HG03097 (cell line): ENCODE measurements around the gene IFNAR2.
A peak's percentile ranks its signal among the peaks of the same experiment; 100 is the strongest.

Source experiments
- ATAC-seq: cut with Tn5 transposase; IDR thresholded peaks from one replicate; pipeline ENCODE4 v1.9.1; 2021; ENCODE audit not compliant: unreplicated experiment, low FRiP score

IFNAR2 gene

DNA sequence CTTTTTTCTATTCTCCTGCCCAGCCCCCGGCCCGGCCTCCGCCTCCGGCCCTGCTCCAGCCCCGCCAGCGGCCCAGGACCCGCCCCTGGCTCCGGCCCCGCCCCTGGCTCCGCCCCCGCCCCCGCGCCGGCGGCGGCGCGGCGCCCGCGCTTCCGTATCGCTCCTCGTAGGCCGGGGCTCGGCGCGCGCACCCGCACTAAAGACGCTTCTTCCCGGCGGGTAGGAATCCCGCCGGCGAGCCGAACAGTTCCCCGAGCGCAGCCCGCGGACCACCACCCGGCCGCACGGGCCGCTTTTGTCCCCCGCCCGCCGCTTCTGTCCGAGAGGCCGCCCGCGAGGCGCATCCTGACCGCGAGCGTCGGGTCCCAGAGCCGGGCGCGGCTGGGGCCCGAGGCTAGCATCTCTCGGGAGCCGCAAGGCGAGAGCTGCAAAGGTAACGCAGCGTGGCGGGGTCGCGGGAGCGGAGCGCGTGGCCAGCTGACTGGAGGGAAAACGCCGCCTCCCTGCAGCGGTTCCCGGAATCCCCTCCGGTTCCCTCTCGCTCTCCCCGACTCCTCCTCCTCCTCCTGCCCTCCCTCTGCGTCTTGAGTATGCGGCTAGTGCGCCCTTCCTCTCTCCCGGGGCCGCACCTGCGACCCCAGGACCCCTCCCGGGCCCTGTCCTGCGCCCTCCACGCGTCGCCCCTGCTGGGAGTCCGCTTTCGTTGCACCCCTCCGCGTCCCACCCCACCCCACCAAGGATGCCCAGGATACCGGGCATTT, at the start of gene IFNAR2:
TSS of gene IFNAR2 (plus strand) at position 155 of the 761 bp plus-strand sequence. CDS start 11,985 bp downstream, outside the sequence.
- peak; percentile 58 for ATAC-seq

DNA sequence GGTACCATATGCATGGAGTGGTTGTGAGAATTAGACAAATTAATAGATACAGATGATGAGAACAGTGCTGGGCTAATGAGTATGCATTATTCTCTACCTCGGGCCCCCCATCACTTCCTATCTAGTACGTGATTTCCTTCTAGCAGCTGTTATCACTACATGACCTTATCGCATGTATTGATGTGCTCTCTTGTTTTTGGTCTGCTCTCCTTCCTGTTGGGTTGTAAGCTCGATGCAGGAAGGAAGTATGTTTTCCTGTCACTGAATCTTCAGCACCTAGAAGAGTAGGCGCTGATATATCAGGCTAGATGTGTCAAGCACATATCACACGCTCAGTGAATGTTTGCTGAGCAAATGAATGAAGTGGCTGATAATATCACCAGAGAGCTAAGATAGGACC, 43.9 kb upstream of the IFNAR2 start:
- ATAC-seq = no peak

DNA sequence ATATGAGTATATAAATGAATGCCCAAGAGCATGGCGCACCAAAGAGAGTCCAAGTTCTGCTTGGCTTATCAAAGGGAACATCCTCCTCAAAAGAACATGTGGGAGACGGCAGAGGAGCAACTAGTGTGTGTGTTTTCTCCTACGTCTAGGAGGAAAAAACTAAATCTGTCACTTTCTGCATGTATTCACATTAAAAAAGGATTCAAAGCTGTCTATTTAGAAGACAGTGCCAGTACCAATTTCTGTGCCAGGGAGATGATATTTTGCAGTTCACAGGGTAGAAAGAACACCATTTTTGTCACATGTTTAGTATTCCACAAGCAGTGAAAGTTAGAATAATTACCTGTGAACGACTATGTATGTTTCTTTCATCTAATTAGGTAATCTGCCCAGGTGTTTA, 42.5 kb upstream of the IFNAR2 start:
- ATAC-seq = no peak

DNA sequence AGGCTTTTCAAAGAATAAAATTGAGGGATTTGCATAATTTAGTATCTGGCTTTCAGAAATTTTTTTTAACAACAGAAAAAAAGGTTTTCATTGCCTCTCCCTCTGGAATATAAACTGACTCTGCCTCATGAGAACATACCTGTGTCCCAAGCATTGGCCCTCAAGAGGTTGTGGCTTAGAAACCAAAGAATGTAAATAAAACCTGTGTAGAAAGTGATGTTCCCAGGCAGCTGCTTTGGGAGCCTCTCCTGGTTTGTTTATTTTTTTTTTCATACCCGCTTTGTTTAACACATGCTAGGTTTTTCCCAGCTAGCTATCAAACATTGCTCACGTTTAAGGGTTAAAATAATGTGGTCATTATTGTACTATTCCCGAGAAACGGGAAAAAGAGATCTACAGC, 40.5 kb upstream of the IFNAR2 start:
- ATAC-seq = no peak

DNA sequence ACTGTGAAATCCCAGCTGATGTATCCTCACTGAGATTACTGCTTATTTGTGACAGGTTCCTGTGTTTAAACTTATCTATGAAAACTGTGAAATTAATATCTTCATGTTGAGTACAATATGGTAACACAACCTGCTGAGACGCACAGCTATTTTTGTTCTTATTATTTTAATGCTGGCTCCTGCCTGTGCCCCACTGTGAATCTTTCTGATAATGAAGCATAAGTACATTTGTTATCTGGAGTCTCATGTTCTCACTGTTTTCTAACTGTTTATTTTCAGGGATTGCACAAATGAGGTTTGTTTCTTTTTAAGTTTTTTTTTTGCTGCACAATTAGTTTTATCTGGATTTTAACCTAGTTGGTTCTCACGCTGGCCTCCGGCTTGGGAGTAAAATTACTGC, 39.9 kb upstream of the IFNAR2 start:
- ATAC-seq = no peak

DNA sequence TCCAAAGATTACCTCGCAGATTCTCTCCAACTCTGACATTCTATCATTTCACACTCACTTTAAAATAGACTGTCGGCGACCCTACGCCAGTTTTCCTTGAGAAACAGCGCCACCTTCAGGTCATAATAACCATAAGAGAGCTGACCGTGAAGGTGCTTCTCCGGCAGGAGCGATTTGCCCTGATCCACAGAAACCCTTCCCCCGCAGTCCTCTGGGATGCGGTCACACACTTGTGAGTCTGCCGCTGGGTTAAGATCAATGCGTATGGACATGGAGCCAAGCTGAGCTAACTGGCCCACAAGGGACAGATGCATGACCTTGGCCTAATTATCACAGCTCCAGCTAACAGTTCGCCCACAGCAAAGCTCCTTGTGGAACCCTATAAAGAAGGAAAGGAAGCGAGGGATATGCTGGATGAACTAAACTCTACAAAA, 32.8 kb upstream of the IFNAR2 start:
- ATAC-seq = no peak

DNA sequence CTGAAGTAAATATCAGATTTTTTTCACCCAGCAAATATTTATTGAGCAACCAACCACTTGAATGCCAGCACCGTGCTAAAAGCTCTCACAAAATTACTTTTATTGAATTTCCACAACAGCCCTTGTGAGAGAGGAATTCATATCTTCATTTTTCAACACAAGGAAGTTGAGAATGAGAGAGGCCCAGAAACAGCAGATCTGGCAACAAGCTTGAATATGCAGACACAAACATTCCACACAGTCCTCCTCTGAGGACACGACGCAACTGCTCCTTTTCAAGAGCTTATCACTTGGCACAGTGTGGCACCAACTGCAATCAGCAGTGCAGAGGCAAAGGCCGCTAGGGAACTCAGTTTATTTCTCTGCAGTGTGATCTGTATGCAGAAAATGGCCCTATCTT, 32.2 kb upstream of the IFNAR2 start:
- no peak for ATAC-seq

DNA sequence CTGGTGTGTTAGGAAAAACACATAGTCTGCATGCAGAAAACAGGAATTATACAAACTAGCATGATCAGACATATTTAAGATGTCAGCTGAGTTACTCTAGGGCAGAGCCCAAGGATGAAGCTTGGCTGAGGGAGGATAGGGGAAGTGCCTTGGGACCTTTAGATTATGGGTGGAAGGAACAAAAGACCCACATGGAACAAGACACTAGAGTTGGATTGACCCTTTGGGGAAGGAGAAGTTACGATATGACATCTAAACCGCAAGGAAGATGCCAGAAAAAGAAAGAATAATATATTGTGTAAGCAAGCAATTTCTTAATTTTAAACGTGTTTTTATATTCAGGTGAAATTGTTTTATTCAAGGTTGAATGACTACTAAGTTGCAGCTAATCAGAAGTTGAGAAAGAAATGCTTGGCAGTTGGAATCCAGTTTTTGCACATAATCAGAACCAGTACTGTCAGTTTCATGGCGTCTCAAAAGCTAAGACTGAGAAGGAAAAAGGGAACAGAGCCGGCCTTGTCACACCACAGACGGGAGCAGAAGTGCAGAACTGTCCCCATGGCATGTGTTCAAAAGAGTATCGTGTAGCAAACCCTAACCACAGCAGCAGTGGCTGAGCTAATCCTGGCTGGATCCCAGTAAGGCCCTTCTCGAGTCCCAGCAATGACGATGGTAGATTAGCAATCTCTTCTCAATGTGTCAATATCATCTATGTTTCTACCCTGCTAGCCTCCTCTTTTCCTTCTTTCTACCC, 31.2 kb upstream of the IFNAR2 start:
- ATAC-seq = no peak

DNA sequence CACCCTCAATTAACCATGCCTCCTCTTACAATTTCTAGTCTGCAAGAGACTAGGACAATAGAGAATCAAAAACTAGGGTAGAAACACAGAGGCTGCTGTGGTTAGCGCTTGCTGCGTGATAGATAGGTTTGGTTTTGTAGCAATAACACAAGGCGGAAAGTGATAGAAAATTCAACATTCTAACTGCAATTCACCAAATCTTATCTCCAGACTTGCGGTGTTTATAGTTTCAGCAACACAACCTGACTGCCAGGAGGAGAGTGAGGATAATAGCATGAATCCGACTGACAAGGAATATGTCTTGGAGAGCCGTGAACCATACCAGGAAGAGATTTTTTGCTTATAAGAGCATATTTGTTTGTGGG, 30.7 kb upstream of the IFNAR2 start:
- no peak for ATAC-seq

DNA sequence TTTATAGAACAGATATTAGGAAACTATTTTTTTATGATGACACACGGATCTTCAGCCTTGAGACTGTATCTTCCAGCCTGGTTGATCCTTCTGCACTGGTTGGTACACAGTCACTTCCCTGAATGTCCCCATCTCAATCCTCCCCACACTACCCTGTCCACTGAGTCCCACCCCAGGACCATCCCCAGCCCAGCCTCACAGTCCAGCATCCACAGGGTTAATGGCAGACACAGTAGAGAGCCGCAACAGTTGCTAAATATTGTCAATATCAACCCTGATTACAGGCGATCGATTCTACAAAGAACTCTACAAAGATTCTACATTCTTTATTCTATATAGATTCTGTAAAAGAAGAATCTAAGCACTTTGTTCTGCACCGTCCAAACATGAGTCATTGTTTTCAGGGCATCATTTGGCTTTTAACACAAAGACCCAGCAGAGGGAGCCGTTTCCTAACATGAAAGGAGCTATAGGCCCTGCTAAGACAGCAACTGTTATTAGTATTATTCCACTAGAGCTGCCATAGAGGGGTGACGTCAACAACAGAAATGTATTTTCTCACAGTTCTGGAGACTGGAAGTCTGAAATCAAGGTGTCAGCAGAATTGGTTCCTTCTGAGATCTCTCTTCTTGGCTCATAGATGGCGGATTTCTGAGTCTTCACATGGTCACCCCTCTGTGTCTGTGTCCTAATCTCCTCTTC, 30.1 kb upstream of the IFNAR2 start:
- peak; percentile 62 for ATAC-seq

DNA sequence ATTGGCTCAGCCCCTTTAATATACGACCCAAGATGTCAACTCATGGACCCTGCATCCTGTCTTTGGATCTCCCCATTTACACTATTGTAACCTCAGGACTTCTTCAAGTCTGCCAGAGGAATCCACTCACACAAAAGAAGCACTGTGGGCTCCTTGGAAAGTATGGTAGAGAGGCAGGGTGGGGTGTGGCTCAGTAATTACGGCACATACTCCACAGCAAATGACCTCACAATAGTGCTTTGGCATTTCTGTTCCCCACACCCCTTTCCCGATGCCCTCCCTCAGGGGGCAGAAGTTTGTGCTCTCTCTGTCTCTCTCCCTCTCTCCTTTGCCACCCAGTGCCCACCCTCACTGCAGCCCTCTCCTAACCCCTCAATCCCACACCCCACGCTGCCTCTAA, 27.8 kb upstream of the IFNAR2 start:
- ATAC-seq = no peak

DNA sequence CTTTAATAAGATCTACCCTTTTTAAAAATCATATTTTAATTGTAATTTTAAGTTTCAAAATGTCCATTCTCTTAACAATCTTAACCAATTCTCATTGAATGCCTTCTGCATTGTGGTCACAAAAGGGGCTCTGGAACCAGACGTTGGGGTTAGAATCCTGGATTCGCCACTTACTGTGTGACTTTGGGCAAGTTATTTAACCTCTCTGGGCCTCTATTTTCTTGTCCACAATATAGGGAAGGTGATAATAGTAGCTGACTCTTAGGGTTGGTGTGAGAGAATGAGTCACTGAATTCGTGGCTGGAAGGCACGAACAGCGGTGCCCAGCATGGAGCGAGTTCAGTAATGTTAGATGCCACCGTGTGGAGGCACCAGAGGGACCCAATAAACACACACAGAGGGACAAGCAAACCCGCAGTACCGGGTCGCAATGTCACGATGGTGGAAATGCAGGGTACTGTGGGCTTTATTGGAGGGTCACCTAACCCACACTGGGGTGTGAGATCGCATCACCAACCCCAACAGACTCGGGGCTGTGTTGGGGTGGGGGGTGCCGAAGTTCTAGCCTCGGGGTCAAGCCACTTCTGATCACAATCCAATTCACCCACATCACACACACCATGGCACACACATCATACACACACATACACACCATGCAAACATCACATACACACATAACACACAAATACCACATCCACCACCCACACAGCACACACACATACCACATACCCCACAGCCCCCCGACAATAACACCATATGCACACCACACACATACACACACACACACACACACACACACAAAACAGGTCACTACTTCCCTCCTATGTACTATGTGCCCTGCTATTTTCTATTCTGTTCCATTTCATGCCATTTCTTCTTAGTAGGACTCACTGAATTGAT, 27.0 kb upstream of the IFNAR2 start:
- ATAC-seq = no peak

DNA sequence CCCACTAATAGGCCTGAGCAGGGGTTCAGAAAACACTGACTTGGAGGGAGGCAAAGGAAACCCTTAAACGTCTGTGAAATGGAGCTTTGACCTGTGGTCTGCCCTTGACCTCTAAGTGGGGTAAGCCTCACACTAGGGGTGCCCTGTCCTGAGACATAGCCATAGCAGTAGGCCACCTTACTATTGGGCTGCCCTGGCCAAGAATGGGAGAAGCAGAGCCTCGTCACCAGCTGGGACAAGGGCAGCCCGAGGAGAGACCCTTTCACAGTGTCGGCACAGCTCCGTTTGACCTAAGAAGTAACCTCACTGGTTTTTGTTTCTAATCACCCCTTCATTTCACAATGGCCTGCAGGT, 26.4 kb upstream of the IFNAR2 start:
- no peak for ATAC-seq

DNA sequence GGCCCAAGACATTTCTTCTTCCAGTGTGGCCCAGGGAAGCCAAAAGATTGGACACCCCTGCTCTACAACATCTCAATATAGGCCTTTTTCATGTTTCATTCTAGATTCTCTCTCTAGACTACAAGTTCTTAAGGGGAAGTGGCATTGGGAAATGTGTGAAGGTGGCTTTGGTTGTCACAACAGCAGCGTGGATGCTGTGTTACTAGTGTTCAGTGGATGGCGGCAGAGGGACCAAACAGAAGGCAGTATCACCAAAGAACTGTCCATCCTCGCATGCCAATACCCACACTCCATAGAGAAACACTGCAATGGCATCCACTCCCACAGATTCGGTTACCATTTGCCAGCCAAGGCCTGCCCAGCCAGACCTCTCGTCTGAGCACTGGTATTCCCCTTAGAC, 24.3 kb upstream of the IFNAR2 start:
- no peak for ATAC-seq

DNA sequence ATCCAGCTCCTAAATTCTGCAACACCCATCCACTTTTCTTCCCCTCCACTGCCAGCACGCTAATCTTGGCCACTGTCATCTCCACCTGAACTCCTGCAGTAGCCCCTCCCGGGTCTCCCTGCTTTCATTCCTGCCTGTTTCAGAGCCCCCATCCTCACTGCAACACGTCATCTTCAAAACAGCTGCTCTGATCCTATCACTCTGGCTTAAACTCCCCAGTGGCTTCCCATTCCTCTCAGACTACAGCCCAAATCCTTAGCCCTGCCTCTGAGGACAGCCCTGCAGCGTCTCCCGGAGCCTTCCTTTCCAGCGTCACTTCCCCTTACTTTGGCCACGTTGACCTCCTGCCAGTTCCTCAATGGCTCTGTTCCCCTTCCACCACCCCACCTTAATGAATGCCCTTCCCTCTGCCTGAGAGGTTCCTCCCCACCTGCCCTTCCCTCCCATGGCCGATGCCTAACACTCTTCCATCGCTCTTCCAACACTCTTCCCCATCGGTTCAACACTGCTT, 22.9 kb upstream of the IFNAR2 start:
- ATAC-seq = no peak

DNA sequence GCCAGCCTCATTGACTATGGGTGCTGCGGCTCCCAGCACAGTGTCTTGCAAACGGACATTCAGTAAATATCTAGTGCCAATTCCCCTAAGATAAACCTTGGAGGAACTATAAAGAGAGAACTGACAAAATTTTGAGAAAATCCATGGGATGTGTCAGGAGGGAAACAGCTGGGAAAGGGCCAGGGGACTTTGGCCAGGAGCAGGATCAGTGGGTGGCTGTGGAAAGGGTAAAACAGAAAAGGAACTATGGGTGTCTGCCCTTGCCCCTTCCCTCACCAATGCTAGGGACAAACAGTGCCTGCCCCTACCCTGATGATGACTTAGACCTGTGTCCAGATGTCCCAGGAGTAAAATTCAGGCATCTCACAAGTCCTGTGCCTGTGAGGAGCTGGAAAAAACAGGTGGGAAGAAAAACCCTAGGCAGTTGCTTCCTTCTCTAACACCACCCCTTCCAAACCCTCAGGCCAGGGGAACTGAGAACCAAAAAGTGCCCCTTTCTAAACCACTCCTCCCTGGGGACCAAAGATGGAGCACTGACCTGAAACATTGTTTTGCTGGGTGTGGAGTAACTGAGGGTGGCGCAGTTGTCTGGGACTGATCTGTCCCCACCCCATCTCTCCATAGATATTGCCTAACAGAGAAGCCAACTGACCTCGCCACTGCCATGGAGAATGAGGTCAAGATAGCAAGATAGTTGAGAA, 22.1 kb upstream of the IFNAR2 start:
- no peak for ATAC-seq

DNA sequence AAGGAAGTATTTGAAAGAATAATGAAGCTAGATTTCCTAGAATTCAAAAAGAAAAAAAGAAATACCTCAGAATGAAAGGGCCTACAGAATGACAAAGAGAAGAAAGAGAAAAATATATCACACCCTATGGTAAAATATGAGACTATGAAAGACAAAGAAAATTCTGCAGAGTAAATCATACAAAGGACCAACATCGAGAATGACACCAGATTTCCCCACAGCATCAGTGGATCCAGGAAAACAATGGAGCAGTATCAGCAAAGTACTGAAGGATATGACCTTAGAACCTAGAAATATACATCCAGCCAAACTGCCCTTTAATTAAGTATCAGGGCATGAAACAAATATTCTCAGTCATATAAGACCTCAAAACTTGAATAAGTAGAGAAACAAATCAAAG, 21.2 kb upstream of the IFNAR2 start:
- no peak for ATAC-seq

DNA sequence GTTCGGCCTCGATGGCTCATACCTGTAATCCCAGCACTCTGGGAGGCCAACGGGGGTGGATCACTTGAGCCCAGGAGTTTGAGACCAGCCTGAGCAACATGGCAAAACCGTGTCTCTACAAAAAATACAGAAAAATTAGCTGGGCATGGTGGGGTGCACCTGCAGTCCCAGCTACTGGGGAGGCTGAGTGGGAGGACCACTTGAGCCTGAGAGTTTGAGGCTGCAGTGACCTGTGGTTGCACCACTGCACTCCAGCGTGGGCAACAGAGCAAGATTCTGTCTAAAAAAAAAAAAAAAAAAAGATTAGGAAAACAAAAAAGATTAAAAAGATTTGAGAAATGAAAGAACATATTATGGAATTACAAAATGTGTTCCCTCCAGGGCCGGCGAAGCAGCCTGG, 18.4 kb upstream of the IFNAR2 start:
- ATAC-seq = no peak

DNA sequence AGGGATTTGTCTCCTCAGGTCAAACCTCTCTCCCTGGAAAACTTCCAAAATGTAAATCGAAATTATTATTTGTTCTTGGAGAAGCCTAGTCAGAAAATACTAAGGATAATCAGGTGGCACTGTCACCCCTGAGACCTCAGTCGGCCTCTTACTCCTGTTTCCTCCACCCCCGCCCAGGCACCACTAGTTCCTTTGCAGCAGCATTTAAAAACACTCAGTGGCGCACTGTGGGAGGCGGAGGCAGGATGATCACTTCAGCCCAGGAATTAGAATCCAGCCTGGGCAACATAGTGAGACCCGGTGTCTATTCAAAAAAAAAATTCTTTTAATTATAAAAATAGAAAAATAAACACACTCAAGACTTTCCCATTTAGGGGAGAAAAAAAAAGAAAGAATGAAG, 18.0 kb upstream of the IFNAR2 start:
- no peak for ATAC-seq
